ENCODE measurements around the gene C16orf89. TPM values are rescaled to one million over a fixed set of nuclear protein-coding genes. Genes with fewer than 3 reads are reported as not detected.
"Not testable (repeated sequence)": the region's sequence is repeated elsewhere in the genome, so short reads cannot be mapped to it uniquely, and the experiment has no call there.

Gene C16orf89
- total RNA-seq, 2 experiments from 2014 or later = not detected

- H3K27me3 ChIP-seq (ENCODE audit: control insufficient read depth in 1 of 2, insufficient read depth in 2 of 2, low read length in 2 of 2); H3K4me1 ChIP-seq (ENCODE audit: insufficient read depth, low read length); DNase-seq; H3K9me3 Mint-ChIP-seq; H3K9me3 ChIP-seq (ENCODE audit: control insufficient read depth in 1 of 2, insufficient read depth in 1 of 2, low read length in 2 of 2); H3K27ac Mint-ChIP-seq; H3K27me3 Mint-ChIP-seq; POLR2A ChIA-PET; H3K4me3 ChIP-seq (ENCODE audit: low read length); H3K27ac ChIP-seq (ENCODE audit: low read depth in 1 of 2, low read length in 2 of 2); H3K4me1 Mint-ChIP-seq (ENCODE audit: low read depth); intact Hi-C loops (cut with DNase I, micrococcal nuclease); CTCF ChIA-PET; ATAC-seq (ENCODE audit: poor library complexity); H3K4me3 Mint-ChIP-seq: not testable (repeated sequence)
- H3K36me3 Mint-ChIP-seq (ENCODE audit: low read depth) = peaks cover 71% of the 10 kb centered on the region
- peaks cover 45% of the 10 kb centered on the region for H3K36me3 ChIP-seq (ENCODE audit: insufficient read depth, low read length)
Observed at GRCh38 chr16:5080461-5080860, 14.7 kb upstream of the C16orf89 start.

- no peaks in the 10 kb centered on the region for H3K9me3 Mint-ChIP-seq
- TF ChIP-seq, protein P1, sequence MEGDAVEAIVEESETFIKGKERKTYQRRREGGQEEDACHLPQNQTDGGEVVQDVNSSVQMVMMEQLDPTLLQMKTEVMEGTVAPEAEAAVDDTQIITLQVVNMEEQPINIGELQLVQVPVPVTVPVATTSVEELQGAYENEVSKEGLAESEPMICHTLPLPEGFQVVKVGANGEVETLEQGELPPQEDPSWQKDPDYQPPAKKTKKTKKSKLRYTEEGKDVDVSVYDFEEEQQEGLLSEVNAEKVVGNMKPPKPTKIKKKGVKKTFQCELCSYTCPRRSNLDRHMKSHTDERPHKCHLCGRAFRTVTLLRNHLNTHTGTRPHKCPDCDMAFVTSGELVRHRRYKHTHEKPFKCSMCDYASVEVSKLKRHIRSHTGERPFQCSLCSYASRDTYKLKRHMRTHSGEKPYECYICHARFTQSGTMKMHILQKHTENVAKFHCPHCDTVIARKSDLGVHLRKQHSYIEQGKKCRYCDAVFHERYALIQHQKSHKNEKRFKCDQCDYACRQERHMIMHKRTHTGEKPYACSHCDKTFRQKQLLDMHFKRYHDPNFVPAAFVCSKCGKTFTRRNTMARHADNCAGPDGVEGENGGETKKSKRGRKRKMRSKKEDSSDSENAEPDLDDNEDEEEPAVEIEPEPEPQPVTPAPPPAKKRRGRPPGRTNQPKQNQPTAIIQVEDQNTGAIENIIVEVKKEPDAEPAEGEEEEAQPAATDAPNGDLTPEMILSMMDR (IDR thresholded peaks at IDR 0.05) = no peak
- intact Hi-C loops (cut with DNase I, micrococcal nuclease) = loop anchor here in 1 of 2 experiments (10.0 kb wide), 2 partner anchors 234 to 344 kb away; partner anchors contain the start of genes ANKS3, DNAAF8, GLYR1 and UBN1
- Histone ChIP-seq H3K9me3 (ENCODE audit: control insufficient read depth in 1 of 2, insufficient read depth in 1 of 2, low read length in 2 of 2) (no peaks in the 10 kb centered on the region), H3K36me3 (ENCODE audit: insufficient read depth, low read length) (peaks cover 50% of the 10 kb centered on the region), H3K4me1 (ENCODE audit: insufficient read depth, low read length) (no peaks in the 10 kb centered on the region), H3K27me3 (ENCODE audit: control insufficient read depth in 1 of 2, insufficient read depth in 2 of 2, low read length in 2 of 2) (no peaks in the 10 kb centered on the region), H3K27ac (ENCODE audit: low read depth in 1 of 2, low read length in 2 of 2) (no peak overlapping the region), H3K4me3 (ENCODE audit: low read length) (no peak overlapping the region)
- H3K4me1 Mint-ChIP-seq (ENCODE audit: low read depth) = peaks cover 7% of the 10 kb centered on the region
- DNase-seq = no peak
- H3K36me3 Mint-ChIP-seq (ENCODE audit: low read depth) = peaks cover 65% of the 10 kb centered on the region
- H3K4me3 Mint-ChIP-seq = no peak overlapping the region
- CTCF ChIA-PET = no interaction called here
- ATAC-seq (ENCODE audit: poor library complexity) = no peak
- POLR2A ChIA-PET = no interaction called here
- no peaks in the 10 kb centered on the region for H3K27me3 Mint-ChIP-seq
- H3K27ac Mint-ChIP-seq = no peak overlapping the region
Observed at GRCh38 chr16:5078626-5079025, 12.9 kb upstream of the C16orf89 start.

- POLR2A ChIA-PET = no interaction called here
- no peaks in the 10 kb centered on the region for H3K9me3 Mint-ChIP-seq
- no peak overlapping the region for H3K4me3 ChIP-seq (ENCODE audit: low read length)
- H3K27me3 Mint-ChIP-seq = no peaks in the 10 kb centered on the region
- ATAC-seq (ENCODE audit: poor library complexity) (no peak), DNase-seq (no peak)
- CTCF ChIA-PET = no interaction called here
- peaks cover 56% of the 10 kb centered on the region for H3K36me3 Mint-ChIP-seq (ENCODE audit: low read depth)
- H3K27me3 ChIP-seq (ENCODE audit: control insufficient read depth in 1 of 2, insufficient read depth in 2 of 2, low read length in 2 of 2) = no peaks in the 10 kb centered on the region
- H3K27ac Mint-ChIP-seq = no peak overlapping the region
- H3K9me3 ChIP-seq (ENCODE audit: control insufficient read depth in 1 of 2, insufficient read depth in 1 of 2, low read length in 2 of 2) = no peaks in the 10 kb centered on the region
- peaks cover 19% of the 10 kb centered on the region for H3K4me1 Mint-ChIP-seq (ENCODE audit: low read depth)
- peaks cover 9% of the 10 kb centered on the region for H3K4me1 ChIP-seq (ENCODE audit: insufficient read depth, low read length)
- no peak overlapping the region for H3K4me3 Mint-ChIP-seq
- TF ChIP-seq, protein P1 (IDR thresholded peaks at IDR 0.05) = no peak
- intact Hi-C loops (cut with DNase I, micrococcal nuclease) = loop anchor here in 1 of 2 experiments (10.0 kb wide), 2 partner anchors 233 to 343 kb away; partner anchors contain the start of genes ANKS3, DNAAF8, GLYR1 and UBN1
- H3K27ac ChIP-seq (ENCODE audit: low read depth in 1 of 2, low read length in 2 of 2) = no peak overlapping the region
- H3K36me3 ChIP-seq (ENCODE audit: insufficient read depth, low read length) = peaks cover 41% of the 10 kb centered on the region
Observed at GRCh38 chr16:5077304-5077703, 11.5 kb upstream of the C16orf89 start.

- Mint-ChIP-seq H3K9me3 (no peaks in the 10 kb centered on the region), H3K36me3 (ENCODE audit: low read depth) (peaks cover 55% of the 10 kb centered on the region), H3K4me3 (no peak overlapping the region), H3K4me1 (ENCODE audit: low read depth) (peaks cover 35% of the 10 kb centered on the region), H3K27me3 (no peaks in the 10 kb centered on the region), H3K27ac (no peak overlapping the region)
- Histone ChIP-seq H3K27me3 (ENCODE audit: control insufficient read depth in 1 of 2, insufficient read depth in 2 of 2, low read length in 2 of 2) (no peaks in the 10 kb centered on the region), H3K27ac (ENCODE audit: low read depth in 1 of 2, low read length in 2 of 2) (no peak overlapping the region), H3K4me1 (ENCODE audit: insufficient read depth, low read length) (peaks cover 24% of the 10 kb centered on the region), H3K4me3 (ENCODE audit: low read length) (no peak overlapping the region), H3K9me3 (ENCODE audit: control insufficient read depth in 1 of 2, insufficient read depth in 1 of 2, low read length in 2 of 2) (no peaks in the 10 kb centered on the region), H3K36me3 (ENCODE audit: insufficient read depth, low read length) (peaks cover 41% of the 10 kb centered on the region)
- CTCF ChIA-PET = no interaction called here
- ATAC-seq (ENCODE audit: poor library complexity) = no peak
- TF ChIP-seq, protein P1 (IDR thresholded peaks at IDR 0.05) = no peak
- no peak for DNase-seq
- POLR2A ChIA-PET = no interaction called here
- intact Hi-C loops (cut with DNase I, micrococcal nuclease) = loop anchor here in 1 of 2 experiments (10.0 kb wide), 2 partner anchors 231 to 341 kb away; partner anchors contain the start of genes ANKS3, DNAAF8, GLYR1 and UBN1
Observed at GRCh38 chr16:5075637-5076036, 9.9 kb upstream of the C16orf89 start.

DNA sequence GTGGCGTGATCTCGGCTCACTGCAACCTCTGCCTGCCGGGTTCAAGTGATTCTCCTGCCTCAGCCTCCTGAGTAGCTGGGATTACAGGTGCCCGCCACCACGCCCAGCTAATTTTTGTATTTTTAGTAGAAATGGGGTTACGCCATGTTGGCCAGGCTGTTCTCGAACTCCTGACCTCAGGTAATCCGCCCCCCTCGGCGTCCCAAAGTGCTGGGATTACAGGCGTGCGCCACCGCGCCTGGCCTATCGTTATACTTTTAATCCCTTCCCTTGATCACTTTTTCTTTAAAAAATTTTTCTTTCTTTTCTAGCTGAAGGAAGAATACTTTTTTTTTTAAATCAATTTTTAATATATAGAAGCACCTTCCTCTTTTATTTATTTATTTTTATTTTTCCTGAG lies 8.0 kb upstream of the C16orf89 start:
- CTCF ChIA-PET = interaction anchor here (0.9 kb wide), 1 partner anchor 18 kb away, joined by 3 read pairs; no protein-coding TSS in a partner anchor
- H3K4me3 ChIP-seq (ENCODE audit: low read length) = not testable (repeated sequence)

More for the DNA sequence above, 8.0 kb upstream of the C16orf89 start:
- Histone ChIP-seq H3K36me3 (ENCODE audit: insufficient read depth, low read length) (peaks cover 35% of the 10 kb centered on the region), H3K4me1 (ENCODE audit: insufficient read depth, low read length) (peaks cover 24% of the 10 kb centered on the region)
- H3K27ac Mint-ChIP-seq; H3K9me3 ChIP-seq (ENCODE audit: control insufficient read depth in 1 of 2, insufficient read depth in 1 of 2, low read length in 2 of 2); H3K27ac ChIP-seq (ENCODE audit: low read depth in 1 of 2, low read length in 2 of 2); H3K9me3 Mint-ChIP-seq; H3K27me3 Mint-ChIP-seq; DNase-seq; H3K4me3 Mint-ChIP-seq; ATAC-seq (ENCODE audit: poor library complexity); POLR2A ChIA-PET; H3K27me3 ChIP-seq (ENCODE audit: control insufficient read depth in 1 of 2, insufficient read depth in 2 of 2, low read length in 2 of 2): not testable (repeated sequence)
- Mint-ChIP-seq H3K4me1 (ENCODE audit: low read depth) (peaks cover 35% of the 10 kb centered on the region), H3K36me3 (ENCODE audit: low read depth) (peaks cover 46% of the 10 kb centered on the region)
- intact Hi-C loops (cut with DNase I, micrococcal nuclease) = loop anchor here in 1 of 2 experiments (2.0 to 10.0 kb wide), 4 partner anchors 19 to 339 kb away; partner anchors contain the start of genes ANKS3, DNAAF8, GLYR1 and SEC14L5
